ENCODE data around the gene NDUFB10. TPM values are rescaled to one million over a fixed set of nuclear protein-coding genes. Genes with fewer than 3 reads are reported as not detected.
A peak's percentile ranks its signal among the peaks of the same experiment; 100 is the strongest.
"Not testable (repeated sequence)": the region's sequence is repeated elsewhere in the genome, so short reads cannot be mapped to it uniquely, and the experiment has no call there.

NDUFB10 gene
- total RNA-seq, 2 experiments from 2014 or later, result 108 to 115 TPM

- H3K9me3 Mint-ChIP-seq, result no peaks in the 10 kb centered on the region
- H3K36me3 Mint-ChIP-seq, result no peaks in the 10 kb centered on the region
- no peak for ATAC-seq (ENCODE audit: low read depth)
- H3K27me3 Mint-ChIP-seq, result no peaks in the 10 kb centered on the region
- peaks cover 10% of the 10 kb centered on the region for H3K4me1 Mint-ChIP-seq
- H3K4me3 Mint-ChIP-seq, result peak overlapping the region; percentile 21
- no peak overlapping the region for H3K27ac Mint-ChIP-seq
- POLR2A ChIA-PET, result interaction anchor here (0.7 to 1.9 kb wide), 2 partner anchors 16 to 36 kb away, joined by 3 to 4 read pairs; no protein-coding TSS in a partner anchor
- DNase-seq, result no peak
Measured at GRCh38 chr16:1944612-1945199, 14.6 kb upstream of the NDUFB10 start.

- ATAC-seq (ENCODE audit: low read depth) (no peak), DNase-seq (no peak)
- Mint-ChIP-seq H3K27ac (no peak overlapping the region), H3K36me3 (no peaks in the 10 kb centered on the region), H3K9me3 (no peaks in the 10 kb centered on the region), H3K4me3 (no peak overlapping the region), H3K27me3 (no peaks in the 10 kb centered on the region), H3K4me1 (peaks cover 10% of the 10 kb centered on the region)
- POLR2A ChIA-PET, result interaction anchor here (1.8 kb wide), 1 partner anchor 19 kb away, joined by 10 read pairs; the partner anchor contains the start of gene RPS2
Measured at GRCh38 chr16:1945559-1946391, 13.6 kb upstream of the NDUFB10 start.

- peaks cover 10% of the 10 kb centered on the region for H3K4me1 Mint-ChIP-seq
- no peaks in the 10 kb centered on the region for H3K27me3 Mint-ChIP-seq
- no peak overlapping the region for H3K4me3 Mint-ChIP-seq
- POLR2A ChIA-PET, result interaction anchor here (1.8 kb wide), 1 partner anchor 18 kb away, joined by 10 read pairs; the partner anchor contains the start of gene RPS2
- no peak overlapping the region for H3K27ac Mint-ChIP-seq
- DNase-seq (no peak), ATAC-seq (ENCODE audit: low read depth) (no peak)
- H3K9me3 Mint-ChIP-seq, result no peaks in the 10 kb centered on the region
- no peaks in the 10 kb centered on the region for H3K36me3 Mint-ChIP-seq
Measured at GRCh38 chr16:1946495-1947368, 12.6 kb upstream of the NDUFB10 start.

- DNase-seq, result no peak
- H3K4me1 Mint-ChIP-seq, result peaks cover 7% of the 10 kb centered on the region
- POLR2A ChIA-PET, result no interaction called here
- H3K4me3 Mint-ChIP-seq, result no peak overlapping the region
- no peak overlapping the region for H3K27ac Mint-ChIP-seq
- no peak for ATAC-seq (ENCODE audit: low read depth)
- no peaks in the 10 kb centered on the region for H3K36me3 Mint-ChIP-seq
- no peaks in the 10 kb centered on the region for H3K27me3 Mint-ChIP-seq
- no peaks in the 10 kb centered on the region for H3K9me3 Mint-ChIP-seq
Measured at GRCh38 chr16:1947369-1947670, 12.0 kb upstream of the NDUFB10 start.

GRCh38 chr16:1949507-1949906 is 9.8 kb upstream of the NDUFB10 start:
- POLR2A ChIA-PET, result interaction anchor here (3.7 kb wide), 1 partner anchor 16 kb away, joined by 16 read pairs; the partner anchor contains the start of gene RPS2
- no peaks in the 10 kb centered on the region for H3K36me3 Mint-ChIP-seq
- no peaks in the 10 kb centered on the region for H3K9me3 Mint-ChIP-seq
- ATAC-seq (ENCODE audit: low read depth), result no peak
- H3K27me3 Mint-ChIP-seq, result peaks cover 2% of the 10 kb centered on the region
- H3K4me1 Mint-ChIP-seq, result no peaks in the 10 kb centered on the region
- no peak overlapping the region for H3K4me3 Mint-ChIP-seq
- H3K27ac Mint-ChIP-seq, result no peak overlapping the region
- no peak for DNase-seq

- POLR2A ChIA-PET, result interaction anchor here (0.7 to 3.7 kb wide), 2 partner anchors 15 to 21 kb away, joined by 3 to 16 read pairs; partner anchors contain the start of gene RPS2
- H3K27ac Mint-ChIP-seq, result no peak overlapping the region
- no peak for ATAC-seq (ENCODE audit: low read depth)
- H3K4me1 Mint-ChIP-seq, result no peaks in the 10 kb centered on the region
- no peaks in the 10 kb centered on the region for H3K9me3 Mint-ChIP-seq
- H3K4me3 Mint-ChIP-seq, result no peak overlapping the region
- DNase-seq, result no peak
- peaks cover 2% of the 10 kb centered on the region for H3K27me3 Mint-ChIP-seq
- no peaks in the 10 kb centered on the region for H3K36me3 Mint-ChIP-seq
Measured at GRCh38 chr16:1950047-1950446, 9.3 kb upstream of the NDUFB10 start.

GRCh38 chr16:1950559-1950958 is 8.8 kb upstream of the NDUFB10 start:
- Mint-ChIP-seq H3K4me1 (no peaks in the 10 kb centered on the region), H3K4me3 (no peak overlapping the region), H3K27me3 (peaks cover 2% of the 10 kb centered on the region), H3K9me3 (no peaks in the 10 kb centered on the region), H3K36me3 (no peaks in the 10 kb centered on the region), H3K27ac (no peak overlapping the region)
- no peak for ATAC-seq (ENCODE audit: low read depth)
- POLR2A ChIA-PET, result interaction anchor here (0.7 to 3.7 kb wide), 2 partner anchors 14 to 21 kb away, joined by 3 to 16 read pairs; partner anchors contain the start of gene RPS2
- DNase-seq, result no peak

GRCh38 chr16:1953734-1954133 is 5.6 kb upstream of the NDUFB10 start:
- H3K36me3 Mint-ChIP-seq, result no peaks in the 10 kb centered on the region
- ATAC-seq (ENCODE audit: low read depth), result no peak

GRCh38 chr16:1957434-1958142 is 1.8 kb upstream of the NDUFB10 start:
- H3K4me3 Mint-ChIP-seq; ATAC-seq (ENCODE audit: low read depth); H3K27ac Mint-ChIP-seq; DNase-seq; H3K9me3 Mint-ChIP-seq; H3K27me3 Mint-ChIP-seq; H3K36me3 Mint-ChIP-seq: not testable (repeated sequence)
- H3K4me1 Mint-ChIP-seq, result peaks cover 26% of the 10 kb centered on the region
- POLR2A ChIA-PET, result interaction anchor here (0.6 to 4.0 kb wide), 2 partner anchors 13 to 359 kb away, joined by 5 to 37 read pairs; partner anchors contain the start of gene TBL3

More at GRCh38 chr16:1953734-1954133, 5.6 kb upstream of the NDUFB10 start:
- no peaks in the 10 kb centered on the region for H3K4me1 Mint-ChIP-seq
- no peak overlapping the region for H3K4me3 Mint-ChIP-seq
- no peak for DNase-seq
- H3K27me3 Mint-ChIP-seq, result peaks cover 2% of the 10 kb centered on the region
- no peak overlapping the region for H3K27ac Mint-ChIP-seq
- H3K9me3 Mint-ChIP-seq, result no peaks in the 10 kb centered on the region
- POLR2A ChIA-PET, result interaction anchor here (0.7 to 1.9 kb wide), 2 partner anchors 11 to 18 kb away, joined by 3 to 6 read pairs; partner anchors contain the start of genes RPS2 and TBL3

- Mint-ChIP-seq H3K4me1 (peaks cover 30% of the 10 kb centered on the region), H3K36me3 (peaks cover 12% of the 10 kb centered on the region)
- not testable (repeated sequence) for ATAC-seq (ENCODE audit: low read depth); H3K9me3 Mint-ChIP-seq; DNase-seq; H3K27me3 Mint-ChIP-seq; H3K27ac Mint-ChIP-seq; H3K4me3 Mint-ChIP-seq
- POLR2A ChIA-PET, result interaction anchor here (0.6 to 4.0 kb wide), 2 partner anchors 12 to 358 kb away, joined by 5 to 37 read pairs; partner anchors contain the start of gene TBL3
Measured at GRCh38 chr16:1958143-1958491, 1.2 kb upstream of the NDUFB10 start.

GRCh38 chr16:1958715-1959268 is 546 bp upstream of the NDUFB10 start:
- peaks cover 36% of the 10 kb centered on the region for H3K4me1 Mint-ChIP-seq
- H3K27ac Mint-ChIP-seq, result peak overlapping the region; percentile 96
- peak; percentile 5 for ATAC-seq (ENCODE audit: low read depth)

More at GRCh38 chr16:1958715-1959268, 546 bp upstream of the NDUFB10 start:
- Mint-ChIP-seq H3K27me3 (no peaks in the 10 kb centered on the region), H3K9me3 (no peaks in the 10 kb centered on the region), H3K36me3 (peaks cover 17% of the 10 kb centered on the region), H3K4me3 (peak overlapping the region; percentile 97)
- POLR2A ChIA-PET, result interaction anchor here (4.0 kb wide), 1 partner anchor 12 kb away, joined by 37 read pairs; the partner anchor contains the start of gene TBL3
- DNase-seq, result no peak
